ENCODE measurements around the gene HIPK3. TPM values are rescaled to one million over a fixed set of nuclear protein-coding genes. Genes with fewer than 3 reads are reported as not detected.
"Not testable (repeated sequence)": the region's sequence is repeated elsewhere in the genome, so short reads cannot be mapped to it uniquely, and the experiment has no call there.

The HIPK3 gene
- total RNA-seq, 1 experiment from 2014 or later = 51.2 TPM

DNA sequence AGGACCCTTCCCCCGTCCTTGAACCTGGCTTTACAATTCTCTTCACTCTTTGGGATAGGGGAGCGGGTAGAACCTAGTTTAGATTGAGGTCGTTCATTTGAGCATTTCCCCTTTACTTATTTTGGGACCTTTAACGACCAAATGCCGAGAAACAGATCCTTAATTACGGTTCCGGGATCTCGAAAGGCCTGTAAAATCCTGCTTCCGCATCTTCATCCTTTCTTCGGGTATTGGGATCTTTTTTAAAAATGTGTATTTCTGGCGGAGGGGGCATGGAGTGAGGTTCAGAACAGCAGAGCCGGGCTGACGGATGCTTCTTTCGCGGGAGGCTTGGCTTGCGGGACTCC is 395 bp upstream of the HIPK3 start:
- in situ Hi-C loops (cut with HindIII; ENCODE audit: low pct_unique_long_range_greater_than_20kb, low sequenced_read_pairs) = no loop called here
- DNase-seq (ENCODE audit: low read depth) = no peak

GRCh38 chr11:33257897-33258630 is 883 bp downstream of the HIPK3 start:
- in situ Hi-C loops (cut with HindIII; ENCODE audit: low pct_unique_long_range_greater_than_20kb, low sequenced_read_pairs) = no loop called here
- peak; percentile 86 for DNase-seq (ENCODE audit: low read depth)

GRCh38 chr11:33258631-33259205 is 1.5 kb downstream of the HIPK3 start:
- in situ Hi-C loops (cut with HindIII; ENCODE audit: low pct_unique_long_range_greater_than_20kb, low sequenced_read_pairs) = no loop called here
- no peak for DNase-seq (ENCODE audit: low read depth)

- in situ Hi-C loops (cut with HindIII; ENCODE audit: low pct_unique_long_range_greater_than_20kb, low sequenced_read_pairs) = no loop called here
- DNase-seq (ENCODE audit: low read depth) = no peak
Observed at GRCh38 chr11:33259869-33260268, 2.7 kb downstream of the HIPK3 start.

DNA sequence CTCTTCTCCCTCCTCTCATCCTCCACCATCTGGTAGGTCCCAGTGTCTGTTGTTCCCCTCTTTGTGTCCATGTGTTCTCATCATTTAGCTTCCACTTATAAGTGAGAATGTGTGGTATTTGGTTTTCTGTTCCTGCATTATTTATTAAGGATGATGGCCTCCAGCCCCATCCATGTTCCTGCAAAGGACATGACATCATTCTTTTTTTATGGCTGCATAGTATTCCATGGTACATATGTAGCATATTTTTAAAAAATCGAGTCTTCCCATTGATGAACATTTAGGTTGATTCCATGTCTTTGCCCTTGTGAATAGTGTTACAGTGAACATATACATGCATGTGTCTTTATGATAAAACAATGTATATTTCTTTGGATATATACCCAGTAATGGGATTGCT is 4.2 kb downstream of the HIPK3 start:
- DNase-seq (ENCODE audit: low read depth); in situ Hi-C loops (cut with HindIII; ENCODE audit: low pct_unique_long_range_greater_than_20kb, low sequenced_read_pairs): not testable (repeated sequence)

DNA sequence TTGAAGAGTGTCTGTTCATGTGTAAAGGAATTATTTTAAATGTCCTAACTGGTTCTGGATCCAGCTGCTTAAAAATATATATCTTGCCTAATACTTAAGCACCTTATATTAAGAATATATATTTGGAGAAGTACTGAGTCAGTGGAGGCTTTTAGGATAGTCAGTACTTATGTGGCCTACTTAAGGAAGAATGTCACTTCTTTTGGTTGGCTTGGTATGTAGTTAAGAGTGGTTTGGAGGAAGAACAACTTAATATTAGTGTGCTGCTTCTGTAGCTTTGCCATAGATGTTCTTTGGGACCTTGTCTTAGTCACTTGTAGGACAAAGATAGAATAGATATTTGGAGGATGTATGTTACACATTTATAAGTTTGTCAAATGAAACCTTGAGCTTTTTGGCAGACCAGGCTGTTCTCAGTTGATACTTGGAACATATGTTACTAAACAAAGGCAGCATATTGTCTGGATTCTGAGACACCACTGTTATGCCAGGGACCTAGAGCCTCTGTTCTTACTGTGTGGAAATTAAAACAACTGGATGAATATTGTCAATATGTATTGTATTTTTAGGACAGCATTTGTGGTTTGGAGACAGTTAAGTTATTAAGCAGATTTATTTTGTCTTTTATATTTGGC is 4.9 kb downstream of the HIPK3 start:
- DNase-seq (ENCODE audit: low read depth) = no peak
- in situ Hi-C loops (cut with HindIII; ENCODE audit: low pct_unique_long_range_greater_than_20kb, low sequenced_read_pairs) = no loop called here

GRCh38 chr11:33263549-33263948 is 6.4 kb downstream of the HIPK3 start:
- in situ Hi-C loops (cut with HindIII; ENCODE audit: low pct_unique_long_range_greater_than_20kb, low sequenced_read_pairs) = no loop called here
- DNase-seq (ENCODE audit: low read depth) = no peak

DNA sequence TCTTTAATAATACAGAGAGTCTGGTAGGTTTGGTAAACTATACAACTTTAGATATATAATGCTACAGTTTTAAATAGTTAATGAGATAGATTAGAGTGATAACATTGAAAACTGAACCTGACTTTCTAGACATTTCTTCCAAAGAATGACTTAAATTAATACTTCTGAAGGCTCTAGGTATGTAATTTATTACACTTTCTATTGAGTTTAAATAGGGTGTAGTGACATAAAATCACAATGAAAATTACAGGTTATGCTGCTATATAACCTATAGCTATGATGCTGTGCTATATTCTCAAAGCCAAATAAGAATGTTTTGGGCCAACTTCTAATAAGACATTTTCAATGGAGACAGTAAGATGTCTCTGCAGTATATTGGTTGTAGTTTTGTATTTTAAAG is 7.7 kb downstream of the HIPK3 start:
- DNase-seq (ENCODE audit: low read depth) = no peak
- in situ Hi-C loops (cut with HindIII; ENCODE audit: low pct_unique_long_range_greater_than_20kb, low sequenced_read_pairs) = no loop called here

- peak; percentile 55 for DNase-seq (ENCODE audit: low read depth)
- in situ Hi-C loops (cut with HindIII; ENCODE audit: low pct_unique_long_range_greater_than_20kb, low sequenced_read_pairs) = no loop called here
Observed at GRCh38 chr11:33266393-33267215, 9.4 kb downstream of the HIPK3 start.

- no peak for DNase-seq (ENCODE audit: low read depth)
Observed at GRCh38 chr11:33268945-33269540, 11.9 kb downstream of the HIPK3 start.

GRCh38 chr11:33269822-33270221 is 12.6 kb downstream of the HIPK3 start:
- in situ Hi-C loops (cut with HindIII; ENCODE audit: low pct_unique_long_range_greater_than_20kb, low sequenced_read_pairs) = no loop called here
- no peak for DNase-seq (ENCODE audit: low read depth)

More at GRCh38 chr11:33268945-33269540, 11.9 kb downstream of the HIPK3 start:
- in situ Hi-C loops (cut with HindIII; ENCODE audit: low pct_unique_long_range_greater_than_20kb, low sequenced_read_pairs) = no loop called here

GRCh38 chr11:33271059-33271458 is 13.9 kb downstream of the HIPK3 start:
- in situ Hi-C loops (cut with HindIII; ENCODE audit: low pct_unique_long_range_greater_than_20kb, low sequenced_read_pairs) = no loop called here
- no peak for DNase-seq (ENCODE audit: low read depth)

GRCh38 chr11:33272338-33273107 is 15.3 kb downstream of the HIPK3 start:
- no peak for DNase-seq (ENCODE audit: low read depth)
- in situ Hi-C loops (cut with HindIII; ENCODE audit: low pct_unique_long_range_greater_than_20kb, low sequenced_read_pairs) = no loop called here

DNA sequence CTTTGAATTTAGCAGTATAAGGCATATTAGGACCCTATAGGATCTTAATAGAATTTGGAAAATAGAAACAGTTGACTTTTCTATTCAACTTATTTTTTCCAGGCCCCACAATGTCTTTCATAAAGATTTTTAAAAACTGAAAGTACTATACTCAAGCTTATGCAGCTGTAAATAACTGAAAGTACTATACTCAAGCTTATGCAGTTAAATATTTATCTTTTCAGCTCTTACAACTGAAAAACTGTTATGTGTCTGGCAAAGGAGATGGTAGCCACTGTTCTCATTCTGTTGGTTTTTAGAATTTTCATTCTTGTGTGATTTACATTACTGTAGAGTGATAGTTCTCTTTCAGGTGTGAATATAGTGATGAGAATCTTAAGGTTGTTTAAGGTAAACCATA is 16.5 kb downstream of the HIPK3 start:
- in situ Hi-C loops (cut with HindIII; ENCODE audit: low pct_unique_long_range_greater_than_20kb, low sequenced_read_pairs) = no loop called here
- DNase-seq (ENCODE audit: low read depth) = no peak

- no peak for DNase-seq (ENCODE audit: low read depth)
- in situ Hi-C loops (cut with HindIII; ENCODE audit: low pct_unique_long_range_greater_than_20kb, low sequenced_read_pairs) = no loop called here
Observed at GRCh38 chr11:33280411-33280810, 23.2 kb downstream of the HIPK3 start.

GRCh38 chr11:33281758-33282157 is 24.6 kb downstream of the HIPK3 start:
- in situ Hi-C loops (cut with HindIII; ENCODE audit: low pct_unique_long_range_greater_than_20kb, low sequenced_read_pairs) = no loop called here
- DNase-seq (ENCODE audit: low read depth) = no peak

GRCh38 chr11:33284818-33285217 is 27.6 kb downstream of the HIPK3 start:
- DNase-seq (ENCODE audit: low read depth) = no peak
- in situ Hi-C loops (cut with HindIII; ENCODE audit: low pct_unique_long_range_greater_than_20kb, low sequenced_read_pairs) = no loop called here

DNA sequence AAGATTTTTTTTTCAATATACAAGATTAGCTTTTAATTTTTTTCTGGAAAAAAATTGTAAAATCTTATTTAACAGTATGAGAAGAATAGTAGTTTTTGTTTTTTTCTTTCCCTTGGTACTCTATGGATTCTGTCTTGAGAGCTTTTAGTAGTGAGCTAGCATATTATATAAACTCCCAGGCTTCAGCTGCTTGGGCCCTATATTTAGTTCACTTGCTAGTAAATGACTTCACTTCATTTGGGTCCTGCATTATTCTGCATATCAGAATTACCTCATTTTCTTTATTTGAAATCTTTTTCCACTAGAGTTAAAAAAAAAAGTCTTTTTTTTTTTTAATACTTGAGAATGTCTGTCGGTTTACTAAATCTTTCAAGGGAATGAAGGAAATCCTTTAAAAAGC is 33.1 kb downstream of the HIPK3 start:
- in situ Hi-C loops (cut with HindIII; ENCODE audit: low pct_unique_long_range_greater_than_20kb, low sequenced_read_pairs) = no loop called here
- DNase-seq (ENCODE audit: low read depth) = no peak
